Body of pancreas (tissue), 4 donors: Measurements from ENCODE around the gene UBA1.

Experiments
- POLR2A ChIP-seq, 3 donors: fragments of 450-650 bp; IDR thresholded peaks; one replicate each; pipeline ENCODE4 v1.6.1; 2016; ENCODE audit warnings: antibody characterized with exemption in 3 of 3, mild to moderate bottlenecking in 2 of 3
- TF ChIP-seq, protein P1 (sequence below), 7 experiments: fragments of 450-650 bp in 4 of 7; fragments of 200-600 bp in 3 of 7; sonication (generic) in 3 of 7; IDR thresholded peaks; one replicate each; pipeline ENCODE4 v1.5.1; 2016 to 2019; ENCODE audit warnings: antibody characterized with exemption in 7 of 7

DNA sequence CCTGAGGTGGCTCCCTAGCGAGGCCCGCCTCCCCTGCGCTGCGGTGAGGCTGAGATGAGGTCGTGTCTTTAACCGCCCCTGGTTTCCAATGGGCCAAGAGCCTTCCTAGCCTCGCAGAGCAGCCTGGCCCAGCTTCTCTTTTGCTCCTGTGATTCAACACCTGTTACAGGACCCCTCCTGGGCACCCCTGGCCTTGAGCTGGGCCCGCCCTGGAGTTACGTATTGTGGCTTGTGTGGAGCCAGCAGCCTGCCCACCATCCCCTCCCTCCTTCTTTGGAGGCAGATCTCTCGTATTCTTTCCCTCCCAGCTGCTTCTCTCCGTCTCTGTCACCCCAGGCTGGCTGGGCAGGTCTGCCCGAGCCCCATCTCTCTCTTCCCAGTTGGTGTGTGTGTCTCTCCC, 19.3 kb upstream of the UBA1 start:
- TF ChIP-seq, protein P1, sequence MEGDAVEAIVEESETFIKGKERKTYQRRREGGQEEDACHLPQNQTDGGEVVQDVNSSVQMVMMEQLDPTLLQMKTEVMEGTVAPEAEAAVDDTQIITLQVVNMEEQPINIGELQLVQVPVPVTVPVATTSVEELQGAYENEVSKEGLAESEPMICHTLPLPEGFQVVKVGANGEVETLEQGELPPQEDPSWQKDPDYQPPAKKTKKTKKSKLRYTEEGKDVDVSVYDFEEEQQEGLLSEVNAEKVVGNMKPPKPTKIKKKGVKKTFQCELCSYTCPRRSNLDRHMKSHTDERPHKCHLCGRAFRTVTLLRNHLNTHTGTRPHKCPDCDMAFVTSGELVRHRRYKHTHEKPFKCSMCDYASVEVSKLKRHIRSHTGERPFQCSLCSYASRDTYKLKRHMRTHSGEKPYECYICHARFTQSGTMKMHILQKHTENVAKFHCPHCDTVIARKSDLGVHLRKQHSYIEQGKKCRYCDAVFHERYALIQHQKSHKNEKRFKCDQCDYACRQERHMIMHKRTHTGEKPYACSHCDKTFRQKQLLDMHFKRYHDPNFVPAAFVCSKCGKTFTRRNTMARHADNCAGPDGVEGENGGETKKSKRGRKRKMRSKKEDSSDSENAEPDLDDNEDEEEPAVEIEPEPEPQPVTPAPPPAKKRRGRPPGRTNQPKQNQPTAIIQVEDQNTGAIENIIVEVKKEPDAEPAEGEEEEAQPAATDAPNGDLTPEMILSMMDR (IDR thresholded peaks at IDR 0.05), result no peak
- TF ChIP-seq POLR2A (IDR thresholded peaks at IDR 0.05), result no peak
